ENCODE data around the gene BTBD6.

Gene BTBD6

DNA sequence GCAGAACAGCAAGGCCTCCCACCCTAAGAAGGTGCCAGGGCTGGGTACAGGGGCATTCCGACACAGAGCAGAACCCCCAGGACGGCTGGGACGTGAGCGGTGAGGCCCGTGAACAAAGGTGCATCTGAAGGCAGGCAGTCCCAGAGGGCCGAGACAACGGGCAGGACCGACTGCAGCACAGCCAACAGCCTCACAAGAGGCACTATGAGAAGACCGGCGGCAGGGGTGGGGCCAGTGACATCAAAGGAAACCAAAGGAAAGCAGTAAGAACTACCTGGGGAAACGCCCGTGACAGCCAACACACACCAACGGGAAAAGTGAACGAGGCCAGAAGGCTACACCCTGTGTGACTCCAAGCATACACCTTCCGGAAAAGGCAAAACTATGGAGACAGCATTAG, 9.1 kb downstream of the BTBD6 start:
- Histone ChIP-seq H3K27ac (ENCODE audit: low read length) (no peak overlapping the region), H2AFZ (ENCODE audit: low read depth, low read length) (no peak overlapping the region), H3K4me1 (ENCODE audit: insufficient read depth, low read length) (no peaks in the 10 kb centered on the region), H3K79me2 (ENCODE audit: insufficient read depth, low read length) (peaks cover 10% of the 10 kb centered on the region; the same call in 1 of the 2 replicates), H3K9me3 (ENCODE audit: insufficient read depth, low read length, severe bottlenecking) (no peaks in the 10 kb centered on the region), H3K27me3 (ENCODE audit: insufficient read depth, low read length, poor library complexity) (no peaks in the 10 kb centered on the region), H3K9ac (ENCODE audit: low read depth, low read length) (no peak overlapping the region), H4K20me1 (ENCODE audit: insufficient read depth, low read length) (peaks cover 33% of the 10 kb centered on the region), H3K4me3 (ENCODE audit: low read depth in 1 of 2, low read length in 2 of 2) (no peak overlapping the region), H3K36me3 (ENCODE audit: insufficient read depth, low read length) (peaks cover 35% of the 10 kb centered on the region), H3K4me2 (ENCODE audit: insufficient read depth, low read length) (no peak overlapping the region)
- no peak for ATAC-seq (ENCODE audit: insufficient read depth, low read depth)
- DNase-seq = no peak
- TF ChIP-seq CTCF (IDR thresholded peaks at IDR 0.05; ENCODE audit: borderline replicate concordance, extremely low read depth, low read length, poor library complexity, severe bottlenecking) = no peak
- TF ChIP-seq EZH2 (IDR thresholded peaks at IDR 0.05; ENCODE audit: borderline replicate concordance, low read depth, low read length, severe bottlenecking) = no peak

DNA sequence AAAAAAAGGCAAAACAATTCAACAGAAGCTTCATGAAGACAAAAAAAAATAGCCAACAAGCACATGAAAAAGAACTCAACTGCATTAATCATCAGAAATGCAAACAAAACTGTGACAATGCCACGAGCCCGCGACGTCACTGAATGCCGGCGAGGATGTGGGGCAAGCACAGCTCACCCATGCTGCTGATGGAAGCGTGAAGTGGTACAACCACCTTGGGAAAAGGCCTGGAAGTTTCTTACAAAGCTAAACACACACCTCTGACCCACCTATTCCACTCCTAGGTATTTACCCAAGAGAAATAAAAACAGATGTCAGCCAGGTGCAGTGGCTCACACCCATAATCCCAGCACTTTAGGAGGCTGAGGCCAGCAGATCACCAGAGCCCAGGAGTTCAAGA, 10.5 kb downstream of the BTBD6 start:
- ATAC-seq (ENCODE audit: insufficient read depth, low read depth) (no peak), DNase-seq (no peak)
- Histone ChIP-seq H3K79me2 (ENCODE audit: insufficient read depth, low read length) (peaks cover 12% of the 10 kb centered on the region), H3K9me3 (ENCODE audit: insufficient read depth, low read length, severe bottlenecking) (no peaks in the 10 kb centered on the region), H3K27me3 (ENCODE audit: insufficient read depth, low read length, poor library complexity) (no peaks in the 10 kb centered on the region), H3K27ac (ENCODE audit: low read length) (no peak overlapping the region), H3K4me1 (ENCODE audit: insufficient read depth, low read length) (no peaks in the 10 kb centered on the region), H3K4me3 (ENCODE audit: low read depth in 1 of 2, low read length in 2 of 2) (no peak overlapping the region), H3K4me2 (ENCODE audit: insufficient read depth, low read length) (no peak overlapping the region), H4K20me1 (ENCODE audit: insufficient read depth, low read length) (peaks cover 24% of the 10 kb centered on the region), H2AFZ (ENCODE audit: low read depth, low read length) (no peak overlapping the region), H3K36me3 (ENCODE audit: insufficient read depth, low read length) (peaks cover 26% of the 10 kb centered on the region), H3K9ac (ENCODE audit: low read depth, low read length) (no peak overlapping the region)
- TF ChIP-seq EZH2 (IDR thresholded peaks at IDR 0.05; ENCODE audit: borderline replicate concordance, low read depth, low read length, severe bottlenecking) (no peak), CTCF (IDR thresholded peaks at IDR 0.05; ENCODE audit: borderline replicate concordance, extremely low read depth, low read length, poor library complexity, severe bottlenecking) (no peak)

- peaks cover 17% of the 10 kb centered on the region; the same call in 1 of the 2 replicates for H4K20me1 ChIP-seq (ENCODE audit: insufficient read depth, low read length)
- ATAC-seq (ENCODE audit: insufficient read depth, low read depth) = no peak
- no peak overlapping the region for H3K4me3 ChIP-seq (ENCODE audit: low read depth in 1 of 2, low read length in 2 of 2)
- peaks cover 24% of the 10 kb centered on the region for H3K36me3 ChIP-seq (ENCODE audit: insufficient read depth, low read length)
- TF ChIP-seq CTCF (IDR thresholded peaks at IDR 0.05; ENCODE audit: borderline replicate concordance, extremely low read depth, low read length, poor library complexity, severe bottlenecking) = no peak
- TF ChIP-seq EZH2 (IDR thresholded peaks at IDR 0.05; ENCODE audit: borderline replicate concordance, low read depth, low read length, severe bottlenecking) = no peak
- H3K9ac ChIP-seq (ENCODE audit: low read depth, low read length) = no peak overlapping the region
- H3K4me2 ChIP-seq (ENCODE audit: insufficient read depth, low read length) = no peak overlapping the region
- H3K27me3 ChIP-seq (ENCODE audit: insufficient read depth, low read length, poor library complexity) = no peaks in the 10 kb centered on the region
- H3K9me3 ChIP-seq (ENCODE audit: insufficient read depth, low read length, severe bottlenecking) = no peaks in the 10 kb centered on the region
- peaks cover 12% of the 10 kb centered on the region for H3K79me2 ChIP-seq (ENCODE audit: insufficient read depth, low read length)
- no peak for DNase-seq
- no peaks in the 10 kb centered on the region for H3K4me1 ChIP-seq (ENCODE audit: insufficient read depth, low read length)
- no peak overlapping the region for H2AFZ ChIP-seq (ENCODE audit: low read depth, low read length)
- H3K27ac ChIP-seq (ENCODE audit: low read length) = no peak overlapping the region
Measured at GRCh38 chr14:105260959-105261358, 12.6 kb downstream of the BTBD6 start.

- H3K9ac ChIP-seq (ENCODE audit: low read depth, low read length) = no peak overlapping the region
Measured at GRCh38 chr14:105261781-105262180, 13.4 kb downstream of the BTBD6 start.

More at GRCh38 chr14:105261781-105262180, 13.4 kb downstream of the BTBD6 start:
- Histone ChIP-seq H3K4me1 (ENCODE audit: insufficient read depth, low read length) (no peaks in the 10 kb centered on the region), H3K79me2 (ENCODE audit: insufficient read depth, low read length) (peaks cover 8% of the 10 kb centered on the region), H3K27me3 (ENCODE audit: insufficient read depth, low read length, poor library complexity) (no peaks in the 10 kb centered on the region), H3K9me3 (ENCODE audit: insufficient read depth, low read length, severe bottlenecking) (no peaks in the 10 kb centered on the region), H2AFZ (ENCODE audit: low read depth, low read length) (no peak overlapping the region), H3K27ac (ENCODE audit: low read length) (no peak overlapping the region), H3K4me2 (ENCODE audit: insufficient read depth, low read length) (no peak overlapping the region), H3K36me3 (ENCODE audit: insufficient read depth, low read length) (peaks cover 19% of the 10 kb centered on the region), H4K20me1 (ENCODE audit: insufficient read depth, low read length) (peaks cover 12% of the 10 kb centered on the region; the same call in 1 of the 2 replicates), H3K4me3 (ENCODE audit: low read depth in 1 of 2, low read length in 2 of 2) (no peak overlapping the region)
- TF ChIP-seq EZH2 (IDR thresholded peaks at IDR 0.05; ENCODE audit: borderline replicate concordance, low read depth, low read length, severe bottlenecking) (no peak), CTCF (IDR thresholded peaks at IDR 0.05; ENCODE audit: borderline replicate concordance, extremely low read depth, low read length, poor library complexity, severe bottlenecking) (no peak)
- ATAC-seq (ENCODE audit: insufficient read depth, low read depth) (no peak), DNase-seq (no peak)
